OCI-LY7 (cell line): ENCODE measurements around the gene CD8B.

Experiments
- EZH2phosphoT487 ChIP-seq: fragments of 200-600 bp; sonication (generic); IDR thresholded peaks from 2 replicates; pipeline ENCODE4 v1.6.1; 2018; ENCODE audit warnings: low read depth, borderline replicate concordance, mild to moderate bottlenecking, mixed run types, antibody characterized with exemption, low read length, moderate library complexity, mixed read lengths
- TF ChIP-seq, protein P1 (sequence below): fragments of 200-600 bp; sonication (generic); conservative IDR thresholded peaks from 2 replicates; pipeline ENCODE4 v1.5.1; 2014; ENCODE audit warnings: mild to moderate bottlenecking, antibody characterized with exemption, low read length, moderate library complexity, mixed read lengths

DNA sequence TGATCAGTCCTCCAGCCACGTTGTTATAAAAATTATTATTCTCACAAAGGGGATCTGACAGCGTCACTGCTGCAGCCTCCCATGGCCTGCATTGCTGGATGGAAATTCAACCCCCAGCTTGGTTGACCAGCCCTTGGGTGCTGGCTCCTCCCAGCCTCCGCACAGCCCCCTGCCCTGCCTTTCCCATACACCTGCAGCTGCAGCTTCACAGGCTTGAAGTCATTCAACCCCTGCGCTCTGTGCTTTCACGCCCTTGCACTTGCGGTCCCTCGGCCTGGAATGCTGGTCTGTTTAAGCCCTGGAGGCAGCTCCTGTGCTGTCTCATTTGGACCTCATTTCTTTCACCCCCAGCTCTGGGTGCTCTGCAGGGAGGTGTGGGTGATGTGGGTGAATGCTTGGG is 70.1 kb downstream of the CD8B start:
- TF ChIP-seq, protein P1, sequence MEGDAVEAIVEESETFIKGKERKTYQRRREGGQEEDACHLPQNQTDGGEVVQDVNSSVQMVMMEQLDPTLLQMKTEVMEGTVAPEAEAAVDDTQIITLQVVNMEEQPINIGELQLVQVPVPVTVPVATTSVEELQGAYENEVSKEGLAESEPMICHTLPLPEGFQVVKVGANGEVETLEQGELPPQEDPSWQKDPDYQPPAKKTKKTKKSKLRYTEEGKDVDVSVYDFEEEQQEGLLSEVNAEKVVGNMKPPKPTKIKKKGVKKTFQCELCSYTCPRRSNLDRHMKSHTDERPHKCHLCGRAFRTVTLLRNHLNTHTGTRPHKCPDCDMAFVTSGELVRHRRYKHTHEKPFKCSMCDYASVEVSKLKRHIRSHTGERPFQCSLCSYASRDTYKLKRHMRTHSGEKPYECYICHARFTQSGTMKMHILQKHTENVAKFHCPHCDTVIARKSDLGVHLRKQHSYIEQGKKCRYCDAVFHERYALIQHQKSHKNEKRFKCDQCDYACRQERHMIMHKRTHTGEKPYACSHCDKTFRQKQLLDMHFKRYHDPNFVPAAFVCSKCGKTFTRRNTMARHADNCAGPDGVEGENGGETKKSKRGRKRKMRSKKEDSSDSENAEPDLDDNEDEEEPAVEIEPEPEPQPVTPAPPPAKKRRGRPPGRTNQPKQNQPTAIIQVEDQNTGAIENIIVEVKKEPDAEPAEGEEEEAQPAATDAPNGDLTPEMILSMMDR = no peak
- TF ChIP-seq EZH2phosphoT487 = no peak
